Stimulated activated CD8-positive, alpha-beta memory T cell treated with anti-CD3 and anti-CD28 coated beads, Interleukin-12 subunit alpha, Interleukin-12 subunit beta, amount 100 ng/mL, for 24 hours (primary cell): ENCODE measurements around the gene GPBAR1.
"Not testable (repeated sequence)": the region's sequence is repeated elsewhere in the genome, so short reads cannot be mapped to it uniquely, and the experiment has no call there.

Experiments
- DNase-seq: peaks from one replicate; pipeline ENCODE4 v3.0.0-alpha.2; 2020; ENCODE audit errors: extremely low read depth

The GPBAR1 gene

GRCh38 chr2:218267259-218267658 is 6.4 kb downstream of the GPBAR1 start:
- DNase-seq = no peak

GRCh38 chr2:218269900-218270720 is 9.3 kb downstream of the GPBAR1 start, which contains the start of the genes AAMP and PNKD:
Gene AAMP, minus strand, starts transcription at chr2:218270137. Its CDS starts 51 bp downstream, at chr2:218270086.
Gene PNKD, plus strand, starts transcription at chr2:218270519. Its CDS starts 17 bp downstream, at chr2:218270536.
- DNase-seq = peak; percentile 100

- no peak for DNase-seq
These were observed 10.1 kb downstream of the GPBAR1 start for GRCh38 chr2:218270721-218271486.

GRCh38 chr2:218271487-218271797 is 10.6 kb downstream of the GPBAR1 start:
- DNase-seq = no peak

- DNase-seq = no peak
These were observed 11.2 kb downstream of the GPBAR1 start for GRCh38 chr2:218271865-218272530.

- DNase-seq = no peak
These were observed 11.9 kb downstream of the GPBAR1 start for GRCh38 chr2:218272531-218273212.

- not testable (repeated sequence) for DNase-seq
These were observed 12.5 kb downstream of the GPBAR1 start for GRCh38 chr2:218273214-218273907.

GRCh38 chr2:218273908-218274249 is 13.1 kb downstream of the GPBAR1 start:
- DNase-seq = no peak

- DNase-seq = no peak
These were observed 13.8 kb downstream of the GPBAR1 start for GRCh38 chr2:218274586-218274985.

- DNase-seq = no peak
These were observed 14.7 kb downstream of the GPBAR1 start for GRCh38 chr2:218275371-218276072.

GRCh38 chr2:218276986-218277755 is 16.4 kb downstream of the GPBAR1 start:
- DNase-seq = no peak

- DNase-seq = no peak
These were observed 17.1 kb downstream of the GPBAR1 start for GRCh38 chr2:218277921-218278320.

- DNase-seq = no peak
These were observed 17.9 kb downstream of the GPBAR1 start for GRCh38 chr2:218278531-218279360.

GRCh38 chr2:218280260-218280870 is 19.6 kb downstream of the GPBAR1 start:
- no peak for DNase-seq

- no peak for DNase-seq
These were observed 20.6 kb downstream of the GPBAR1 start for GRCh38 chr2:218281449-218281848.

- DNase-seq = no peak
These were observed 21.6 kb downstream of the GPBAR1 start for GRCh38 chr2:218282173-218282991.

- no peak for DNase-seq
These were observed 23.4 kb downstream of the GPBAR1 start for GRCh38 chr2:218284106-218284811.
